ENCODE data around the gene GRIA1. TPM values are rescaled to one million over a fixed set of nuclear protein-coding genes. Genes with fewer than 3 reads are reported as not detected.

The GRIA1 gene
- total RNA-seq, 4 donors from 2014 or later = 0.63 to 1.2 (median 0.93) TPM

GRCh38 chr5:153671653-153672346 is 181.3 kb downstream of the GRIA1 start:
- Histone ChIP-seq H3K27ac (replicated peaks in 1 of 4) (no peak overlapping the region), H3K4me1 (peaks cover 0 to 5% (median 0%) of the 10 kb centered on the region in 4 donors), H3K9me3 (no peaks in the 10 kb centered on the region), H3K27me3 (no peaks in the 10 kb centered on the region), H3K36me3 (no peaks in the 10 kb centered on the region), H3K4me3 (no peak overlapping the region)
- DNase-seq (ENCODE audit: extremely low spot score) = peak; percentile 89
- intact Hi-C loops (cut with DNase I) = no loop called here
- 89% methylated on average over 2 of the region's 2 CpGs for WGBS
- no peak for TF ChIP-seq EP300 (IDR thresholded peaks at IDR 0.05)
- no peak for TF ChIP-seq POLR2AphosphoS5 (IDR thresholded peaks at IDR 0.05)
- TF ChIP-seq POLR2A (IDR thresholded peaks at IDR 0.05; ENCODE audit: low read depth) = no peak
- TF ChIP-seq CTCF (IDR thresholded peaks at IDR 0.05) = no peak

- H3K27ac ChIP-seq (replicated peaks in 1 of 4) = no peak overlapping the region
- TF ChIP-seq POLR2AphosphoS5 (IDR thresholded peaks at IDR 0.05) (no peak), EP300 (IDR thresholded peaks at IDR 0.05) (no peak), CTCF (IDR thresholded peaks at IDR 0.05) (no peak), POLR2A (IDR thresholded peaks at IDR 0.05; ENCODE audit: low read depth) (no peak)
- WGBS = 72% methylated on average over 6 of the region's 6 CpGs
- H3K4me3 ChIP-seq = no peak overlapping the region
- DNase-seq (ENCODE audit: extremely low spot score) = peak; percentile 34
- H3K9me3 ChIP-seq = no peaks in the 10 kb centered on the region
- intact Hi-C loops (cut with DNase I) = no loop called here
- H3K36me3 ChIP-seq = no peaks in the 10 kb centered on the region
- peaks cover 0 to 5% (median 0%) of the 10 kb centered on the region in 4 donors for H3K4me1 ChIP-seq
- no peaks in the 10 kb centered on the region for H3K27me3 ChIP-seq
Measured at GRCh38 chr5:153672347-153673090, 182.0 kb downstream of the GRIA1 start.

GRCh38 chr5:153674356-153674755 is 183.9 kb downstream of the GRIA1 start:
- peaks cover 0 to 5% (median 0%) of the 10 kb centered on the region in 4 donors for H3K4me1 ChIP-seq
- intact Hi-C loops (cut with DNase I) = no loop called here
- no peak overlapping the region for H3K27ac ChIP-seq (replicated peaks in 1 of 4)
- H3K36me3 ChIP-seq = no peaks in the 10 kb centered on the region
- WGBS = 77% methylated on average over 4 of the region's 4 CpGs
- H3K9me3 ChIP-seq = no peaks in the 10 kb centered on the region
- peak; percentile 75 for DNase-seq (ENCODE audit: extremely low spot score)
- H3K4me3 ChIP-seq = no peak overlapping the region
- no peaks in the 10 kb centered on the region for H3K27me3 ChIP-seq
- TF ChIP-seq EP300 (IDR thresholded peaks at IDR 0.05) (no peak), CTCF (IDR thresholded peaks at IDR 0.05) (no peak), POLR2A (IDR thresholded peaks at IDR 0.05; ENCODE audit: low read depth) (no peak)

GRCh38 chr5:153676406-153676805 is 185.9 kb downstream of the GRIA1 start:
- Histone ChIP-seq H3K4me3 (no peak overlapping the region), H3K36me3 (no peaks in the 10 kb centered on the region), H3K9me3 (no peaks in the 10 kb centered on the region), H3K27me3 (no peaks in the 10 kb centered on the region), H3K27ac (replicated peaks in 1 of 4) (no peak overlapping the region), H3K4me1 (peaks cover 0 to 5% (median 0%) of the 10 kb centered on the region in 4 donors)
- TF ChIP-seq CTCF (IDR thresholded peaks at IDR 0.05) (no peak), POLR2A (IDR thresholded peaks at IDR 0.05; ENCODE audit: low read depth) (no peak), EP300 (IDR thresholded peaks at IDR 0.05) (no peak), POLR2AphosphoS5 (IDR thresholded peaks at IDR 0.05) (no peak)
- intact Hi-C loops (cut with DNase I) = no loop called here
- 47% methylated on average over 3 of the region's 3 CpGs for WGBS
- DNase-seq (ENCODE audit: extremely low spot score) = no peak
